Common myeloid progenitor, CD34-positive (primary cell): ENCODE measurements around the gene GALNT9.
"Not testable (repeated sequence)": the region's sequence is repeated elsewhere in the genome, so short reads cannot be mapped to it uniquely, and the experiment has no call there.

Experiments used
- CTCF ChIA-PET: fragments of 350-600 bp; sonication (Branson Sonifier 250); formaldehyde crosslinking; loops from one replicate; lab custom pipeline; 2021; ENCODE audit warnings: antibody characterized with exemption; lab: Charles Lee
- POLR2A ChIA-PET: fragments of 350-600 bp; sonication (Branson Sonifier 250); formaldehyde crosslinking; loops from one replicate; lab custom pipeline; 2021; ENCODE audit warnings: antibody characterized with exemption; lab: Charles Lee
- DNase-seq, 3 donors: peaks; one replicate each; pipeline versions ENCODE4 v3.0.0 to v3.0.0-alpha.2; 2013
- H3K27ac ChIP-seq, 2 experiments: 1 replicate in 1 of 2; 2 replicates in 1 of 2; pipeline ENCODE4 v1.7.0; 2013; ENCODE audit warnings: inconsistent platforms in 2 of 2, low read length in 2 of 2, mild to moderate bottlenecking in 2 of 2, low read depth in 1 of 2, moderate library complexity in 1 of 2; ENCODE audit not compliant: severe bottlenecking in 2 of 2, insufficient read depth in 1 of 2, poor library complexity in 1 of 2
- H3K27me3 ChIP-seq, 5 experiments: replicated peaks in 2 of 5; 1 replicate in 3 of 5; 2 replicates in 2 of 5; pipeline versions ENCODE4 v1.6.1 to v1.7.0; 2013; ENCODE audit warnings: low read length in 4 of 5, mild to moderate bottlenecking in 2 of 5, moderate library complexity in 2 of 5, inconsistent platforms in 1 of 5; ENCODE audit not compliant: insufficient read depth in 5 of 5, control insufficient read depth in 4 of 5
- H3K36me3 ChIP-seq, 4 experiments: 1 replicate in 2 of 4; 2 replicates in 2 of 4; pipeline versions ENCODE4 v1.6.1 to v1.7.0; 2013; ENCODE audit warnings: low read length in 3 of 4, control low read depth in 1 of 4, mild to moderate bottlenecking in 1 of 4; ENCODE audit not compliant: control insufficient read depth in 4 of 4, insufficient read depth in 4 of 4
- H3K4me1 ChIP-seq, 4 experiments: 1 replicate in 3 of 4; 2 replicates in 1 of 4; pipeline versions ENCODE4 v1.6.1 to v1.7.1; 2013; ENCODE audit warnings: low read length in 3 of 4, mild to moderate bottlenecking in 3 of 4, control low read depth in 1 of 4, inconsistent platforms in 1 of 4, moderate library complexity in 1 of 4; ENCODE audit not compliant: control insufficient read depth in 4 of 4, insufficient read depth in 4 of 4; ENCODE audit errors: control extremely low read depth in 1 of 4
- H3K4me3 ChIP-seq, 7 experiments: 1 replicate in 4 of 7; 2 replicates in 3 of 7; pipeline versions ENCODE4 v1.5.1 to v1.7.0; 2013; ENCODE audit warnings: mild to moderate bottlenecking in 7 of 7, low read length in 6 of 7, moderate library complexity in 6 of 7, inconsistent platforms in 2 of 7, low read depth in 2 of 7, control low read depth in 1 of 7; ENCODE audit not compliant: insufficient read depth in 4 of 7, control insufficient read depth in 1 of 7; ENCODE audit errors: extremely low read depth in 1 of 7
- H3K9me3 ChIP-seq, 5 experiments: 1 replicate in 4 of 5; 2 replicates in 1 of 5; pipeline versions ENCODE4 v1.6.1 to v1.7.1; 2013; ENCODE audit warnings: low read length in 4 of 5, mild to moderate bottlenecking in 2 of 5, inconsistent platforms in 1 of 5, low read depth in 1 of 5, moderate library complexity in 1 of 5; ENCODE audit not compliant: control insufficient read depth in 4 of 5, insufficient read depth in 2 of 5; ENCODE audit errors: control extremely low read depth in 1 of 5
- WGBS: methylation state at CpG from one replicate; pipeline ENCODE4 v1.1.5; 2013; ENCODE audit not compliant: insufficient coverage; 5-methylcytosine and 5-hydroxymethylcytosine counted together

The GALNT9 gene

DNA sequence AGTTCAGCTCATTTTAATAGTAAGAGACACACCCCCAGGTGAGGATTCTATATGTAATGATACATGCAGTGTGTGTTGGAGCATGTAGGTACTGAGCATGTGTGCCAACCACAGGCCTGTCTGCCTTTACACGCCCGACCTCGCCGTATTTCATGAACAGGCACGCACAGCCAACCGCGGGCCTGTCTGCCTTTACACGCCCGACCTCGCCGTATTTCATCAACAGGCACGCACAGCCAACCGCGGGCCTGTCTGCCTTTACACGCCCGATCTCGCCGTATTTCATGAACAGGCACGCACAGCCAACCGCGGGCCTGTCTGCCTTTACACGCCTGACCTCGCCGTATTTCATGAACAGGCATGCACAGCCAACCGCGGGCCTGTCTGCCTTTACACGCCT lies 63.6 kb downstream of the GALNT9 start:
- CTCF ChIA-PET, H3K4me1 ChIP-seq, H3K27ac ChIP-seq, POLR2A ChIA-PET, H3K9me3 ChIP-seq, H3K4me3 ChIP-seq, H3K36me3 ChIP-seq, DNase-seq: not testable (repeated sequence)
- WGBS, result 93% methylated on average over 27 of the region's 27 CpGs
- H3K27me3 ChIP-seq, result peaks cover 0 to 34% (median 6%) of the 10 kb centered on the region in 5 experiments

DNA sequence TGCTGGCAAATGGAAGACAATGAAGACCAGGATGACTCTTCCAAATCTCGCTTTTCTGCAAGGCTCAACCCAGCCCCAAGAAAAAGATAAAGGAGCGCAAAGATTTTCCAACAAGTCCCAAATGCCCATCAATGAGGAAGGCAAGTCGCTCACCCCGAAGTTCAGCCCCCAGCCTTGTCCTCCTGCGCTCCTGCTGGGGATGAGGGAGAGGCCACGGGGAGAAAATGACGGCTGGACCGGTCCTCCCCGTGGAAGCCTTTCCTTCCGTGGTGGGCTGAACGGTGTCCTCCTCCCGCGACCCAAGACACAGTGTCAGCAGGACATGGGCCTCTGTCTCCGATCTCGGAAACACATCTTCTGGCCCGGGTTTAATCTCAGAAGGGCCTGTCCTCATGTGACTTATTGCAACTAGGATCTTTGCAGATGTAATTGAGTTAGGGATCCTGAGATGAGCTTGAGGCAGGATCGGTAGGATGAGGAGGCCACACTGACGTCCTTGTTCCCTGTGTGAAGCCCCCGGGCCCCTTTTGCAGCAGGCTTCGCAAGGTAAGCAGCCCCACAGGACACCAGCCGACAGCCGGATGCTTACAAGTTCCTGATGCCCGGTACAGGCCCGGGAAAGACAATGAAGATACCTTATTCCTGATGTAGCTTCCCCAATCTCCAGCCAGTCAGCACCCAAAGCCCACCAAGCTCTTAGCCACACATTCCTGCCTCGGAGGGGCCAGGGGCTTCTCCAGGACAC lies 64.2 kb downstream of the GALNT9 start:
- CTCF ChIA-PET, result no interaction called here
- WGBS, result 96% methylated on average over 24 of the region's 25 CpGs

DNA sequence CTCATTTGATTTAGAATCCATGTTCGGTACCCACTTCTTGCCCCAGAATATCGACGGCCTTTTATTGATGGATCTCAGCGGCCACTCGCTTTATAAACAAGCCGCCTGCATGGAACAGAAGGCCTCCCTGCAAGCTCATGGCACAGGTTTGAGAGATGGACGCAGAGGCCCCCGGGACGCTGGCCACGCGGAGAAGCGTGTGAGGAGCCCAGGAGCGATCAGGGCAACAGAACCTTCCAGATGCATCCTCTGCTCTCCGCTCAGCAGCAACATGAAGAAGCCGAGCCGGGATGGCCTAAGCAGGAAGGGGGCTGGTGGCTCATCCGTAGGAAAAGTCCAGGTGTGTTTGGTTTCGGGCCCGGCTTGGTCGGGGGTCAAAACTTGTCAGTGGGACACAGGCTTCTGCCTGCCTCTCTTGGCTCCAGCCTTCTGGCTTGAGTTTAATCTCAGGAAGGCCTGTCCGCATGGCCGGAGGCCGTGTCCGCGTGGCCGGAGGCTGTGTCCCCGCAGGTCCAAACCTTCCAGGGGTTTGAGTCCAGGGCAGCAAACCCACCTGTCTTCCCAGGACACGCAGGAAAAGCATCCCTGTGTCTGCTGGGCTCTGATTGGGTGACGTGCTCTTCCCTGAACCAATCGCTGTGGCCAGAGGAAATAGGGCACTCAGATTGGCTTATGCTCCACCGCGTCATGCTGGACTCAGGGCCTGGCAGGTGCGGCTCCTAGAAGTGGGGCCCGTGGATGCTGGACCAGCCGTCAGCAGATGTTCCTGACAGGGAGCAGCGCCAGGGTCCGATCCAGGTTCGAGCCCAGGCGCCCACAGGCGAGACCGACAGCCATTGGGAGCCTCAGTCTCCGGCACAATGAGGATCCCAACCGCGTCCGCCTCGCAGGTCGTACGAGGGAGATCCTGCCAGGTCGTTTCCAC lies 65.0 kb downstream of the GALNT9 start:
- Histone ChIP-seq H3K4me1 (no peaks in the 10 kb centered on the region), H3K36me3 (no peaks in the 10 kb centered on the region), H3K27ac (no peak overlapping the region), H3K4me3 (no peak overlapping the region), H3K9me3 (no peaks in the 10 kb centered on the region), H3K27me3 (peaks cover 0 to 29% (median 5%) of the 10 kb centered on the region in 5 experiments)
- DNase-seq, result no peak
- 90% methylated on average over 46 of the region's 49 CpGs for WGBS
- POLR2A ChIA-PET, result no interaction called here
- CTCF ChIA-PET, result interaction anchor here (1.2 to 1.7 kb wide), 2 partner anchors 15 to 18 kb away, joined by 3 to 4 read pairs; no protein-coding TSS in a partner anchor

More for the DNA sequence above, 64.2 kb downstream of the GALNT9 start:
- H3K4me3 ChIP-seq, result no peak overlapping the region
- no peak overlapping the region for H3K27ac ChIP-seq
- peaks cover 0 to 34% (median 5%) of the 10 kb centered on the region in 5 experiments for H3K27me3 ChIP-seq
- POLR2A ChIA-PET, result no interaction called here
- H3K36me3 ChIP-seq, result no peaks in the 10 kb centered on the region
- H3K9me3 ChIP-seq, result no peaks in the 10 kb centered on the region
- no peaks in the 10 kb centered on the region for H3K4me1 ChIP-seq
- DNase-seq, result no peak

DNA sequence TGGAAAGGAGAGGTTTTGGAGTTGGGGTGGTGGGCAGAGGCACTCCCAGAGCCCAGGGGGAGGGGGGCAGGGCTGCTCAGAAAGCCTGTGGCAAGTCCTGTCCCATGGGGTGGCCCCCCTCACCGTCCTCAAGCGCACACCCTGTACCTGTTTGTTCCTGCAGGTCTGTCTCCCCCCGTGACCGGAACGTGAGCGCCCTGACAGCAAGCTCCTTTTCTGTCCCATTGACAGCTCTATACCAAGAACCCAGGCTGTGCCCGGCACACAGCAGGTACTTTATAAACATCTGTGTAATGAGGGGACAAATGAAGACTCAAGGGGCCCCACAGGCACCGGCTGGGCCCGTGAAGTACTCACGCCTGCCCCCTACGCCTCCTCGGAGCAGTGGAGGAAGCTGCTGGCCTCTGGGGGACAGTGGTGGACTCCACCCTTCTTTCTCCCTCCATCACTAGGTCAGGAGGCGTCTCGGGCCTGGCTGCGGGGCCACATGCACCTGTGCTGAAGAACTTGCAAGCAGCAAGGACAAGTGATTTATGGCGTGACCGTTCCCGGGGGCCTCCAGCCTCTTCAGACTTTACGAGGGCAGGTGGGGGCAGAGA lies 65.8 kb downstream of the GALNT9 start:
- ChIA-PET CTCF (interaction anchor here (1.2 to 1.7 kb wide), 3 partner anchors 12 to 19 kb away, joined by 3 to 4 read pairs (median 3); no protein-coding TSS in a partner anchor), POLR2A (no interaction called here)
- no peak overlapping the region for H3K27ac ChIP-seq
- no peak for DNase-seq
- no peak overlapping the region for H3K4me3 ChIP-seq
- no peaks in the 10 kb centered on the region for H3K9me3 ChIP-seq
- H3K4me1 ChIP-seq, result no peaks in the 10 kb centered on the region
- H3K36me3 ChIP-seq, result no peaks in the 10 kb centered on the region
- 79% methylated on average over 19 of the region's 19 CpGs for WGBS
- H3K27me3 ChIP-seq, result peaks cover 0 to 21% (median 5%) of the 10 kb centered on the region in 5 experiments

DNA sequence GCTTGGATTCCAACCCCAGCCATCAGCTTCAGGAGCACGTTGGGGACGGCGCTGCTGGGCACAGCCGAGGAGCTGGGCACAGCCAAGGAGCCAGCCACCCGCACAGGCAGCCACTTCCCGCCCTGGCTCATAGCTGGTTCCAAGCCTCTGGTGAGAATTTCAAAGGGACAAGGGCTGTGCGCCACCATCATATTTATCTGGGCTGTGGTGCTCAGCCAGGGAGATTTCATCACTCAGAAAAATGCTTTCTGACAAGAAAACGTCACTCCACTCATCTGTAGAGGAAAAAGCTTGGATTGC lies 66.4 kb downstream of the GALNT9 start:
- no peak for DNase-seq
- Histone ChIP-seq H3K27ac (no peak overlapping the region), H3K4me3 (no peak overlapping the region), H3K27me3 (peaks cover 0 to 20% (median 5%) of the 10 kb centered on the region in 5 experiments), H3K4me1 (no peaks in the 10 kb centered on the region), H3K36me3 (no peaks in the 10 kb centered on the region), H3K9me3 (no peaks in the 10 kb centered on the region)
- CTCF ChIA-PET, result interaction anchor here (1.0 to 1.7 kb wide), 4 partner anchors 13 to 81 kb away, joined by 3 to 4 read pairs (median 3); no protein-coding TSS in a partner anchor
- 93% methylated on average over 7 of the region's 8 CpGs for WGBS
- POLR2A ChIA-PET, result no interaction called here

DNA sequence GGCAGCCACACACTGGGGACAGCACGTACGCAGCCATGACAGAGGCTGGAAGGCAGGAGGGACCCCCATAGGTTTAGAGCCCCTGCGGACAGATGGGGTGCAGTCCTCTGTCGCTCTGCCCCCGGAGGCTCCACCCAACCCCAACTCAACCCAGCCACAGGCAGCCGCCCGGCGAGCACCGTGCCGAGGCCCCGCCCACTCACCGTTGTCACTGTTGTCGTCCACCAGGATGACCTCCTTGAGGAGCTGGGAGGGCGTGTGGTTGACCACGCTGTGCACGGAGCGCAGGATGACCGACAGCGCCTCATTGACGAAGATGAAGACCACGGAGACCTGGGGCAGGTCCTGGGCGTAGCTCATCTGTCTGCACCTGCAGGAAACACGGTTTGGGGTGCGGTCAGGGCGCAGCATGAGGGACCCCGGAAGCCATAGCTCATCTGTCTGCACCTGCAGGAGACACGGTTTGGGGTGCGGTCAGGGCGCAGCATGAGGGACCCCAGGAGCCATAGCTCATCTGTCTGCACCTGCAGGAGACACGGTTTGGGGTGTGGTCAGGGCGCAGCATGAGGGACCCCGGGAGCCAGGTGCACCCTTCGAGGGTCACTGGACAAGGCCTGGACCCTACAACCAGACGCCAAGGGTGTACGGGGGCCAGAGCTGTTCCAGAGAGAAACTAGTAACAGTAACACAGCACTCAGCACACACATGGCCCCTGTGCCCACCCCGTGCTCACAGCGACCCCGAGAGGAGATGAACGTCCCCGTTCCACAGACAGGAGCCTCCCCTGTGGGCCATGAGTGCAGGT lies 66.9 kb downstream of the GALNT9 start:
- ChIA-PET POLR2A (no interaction called here), CTCF (interaction anchor here (1.0 to 1.7 kb wide), 4 partner anchors 13 to 82 kb away, joined by 3 to 4 read pairs (median 3); no protein-coding TSS in a partner anchor)
- WGBS, result 92% methylated on average over 36 of the region's 40 CpGs
- peaks cover 0 to 20% (median 5%) of the 10 kb centered on the region in 5 experiments for H3K27me3 ChIP-seq
- H3K4me3 ChIP-seq, result no peak overlapping the region
- H3K27ac ChIP-seq, result no peak overlapping the region
- H3K36me3 ChIP-seq, result no peaks in the 10 kb centered on the region
- no peak for DNase-seq
- no peaks in the 10 kb centered on the region for H3K9me3 ChIP-seq
- no peaks in the 10 kb centered on the region for H3K4me1 ChIP-seq
